DLD1 (cell line): ENCODE measurements around the gene ZBTB33.

Source experiments
- in situ Hi-C: cut with HindIII; loops from 2 replicates; pipeline ENCODE4 v1.10.0; 2017; ENCODE audit warnings: low sequenced_read_pairs

The ZBTB33 gene

GRCh38 chrX:120262859-120263708 lies 12.5 kb downstream of the ZBTB33 start:
- in situ Hi-C loops = no loop called here

- in situ Hi-C loops = no loop called here
Observed at GRCh38 chrX:120264341-120264740, 13.7 kb downstream of the ZBTB33 start.

DNA sequence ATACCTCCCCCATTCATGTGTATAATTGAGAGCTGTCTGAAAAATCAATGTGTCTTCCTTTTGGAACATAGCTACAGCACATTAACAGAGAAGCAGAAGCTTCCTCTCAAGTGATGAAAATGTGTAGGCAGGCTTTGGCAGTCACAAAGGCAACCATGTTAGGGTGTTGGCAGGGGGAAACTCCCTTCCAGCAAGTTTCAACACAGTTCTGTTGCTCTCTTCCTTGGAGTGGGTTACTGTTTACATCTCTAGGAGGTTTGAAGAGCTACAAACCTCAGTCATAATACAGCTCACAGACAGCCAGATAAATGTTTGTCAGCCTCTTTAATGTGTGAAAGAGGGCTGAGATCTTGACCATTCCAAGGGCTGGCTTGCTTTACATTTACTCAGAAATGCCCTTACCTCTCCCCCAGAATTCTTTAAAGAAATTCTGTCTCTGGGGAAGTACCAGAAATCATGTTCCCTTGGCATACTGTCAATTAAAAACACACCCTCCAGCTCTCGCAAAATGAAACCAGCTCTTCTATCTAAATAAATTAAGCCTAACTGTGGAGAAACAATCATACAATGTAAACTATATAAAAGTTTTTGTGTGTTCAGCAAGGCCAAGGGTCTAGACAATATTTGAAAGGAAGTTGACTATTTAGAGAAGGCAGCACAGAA lies 18.9 kb downstream of the ZBTB33 start:
- in situ Hi-C loops = no loop called here

DNA sequence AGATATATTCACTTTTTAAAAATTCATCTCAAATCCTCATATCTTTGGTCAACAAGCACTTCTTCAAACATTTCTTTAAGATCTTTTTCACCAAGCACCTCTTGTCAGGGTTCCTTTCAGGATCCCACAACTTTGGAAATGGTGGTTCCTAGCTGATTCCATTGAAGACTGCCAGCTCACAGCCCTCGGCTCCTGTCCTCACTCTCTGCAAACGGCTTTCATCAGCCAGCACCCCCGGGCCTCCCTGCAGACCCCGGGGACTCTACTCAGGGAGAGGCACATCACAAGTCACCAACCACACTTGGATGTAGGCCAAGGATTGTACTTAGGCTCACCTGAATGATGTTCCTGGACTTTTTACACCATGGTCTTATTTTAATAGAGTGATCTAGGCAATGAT lies 20.0 kb downstream of the ZBTB33 start:
- in situ Hi-C loops = no loop called here

DNA sequence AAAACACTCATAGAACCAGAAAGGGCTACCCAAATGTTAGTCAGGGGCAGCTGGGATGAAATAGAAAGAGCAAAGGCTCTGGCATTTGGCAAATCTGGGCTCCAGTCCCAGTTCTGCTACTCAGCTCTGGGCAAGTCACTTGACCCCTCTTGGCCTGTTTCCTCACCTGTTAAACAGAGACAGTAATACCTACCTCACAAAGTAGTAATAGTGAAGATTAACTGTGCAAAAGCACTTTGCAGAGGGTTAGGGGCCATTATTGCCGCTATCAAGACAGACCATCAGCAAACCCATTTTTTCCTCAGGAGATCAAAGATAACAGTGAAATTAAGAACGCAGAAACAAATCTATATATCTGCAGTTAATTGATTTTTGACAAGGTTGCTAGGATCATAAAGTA lies 20.6 kb downstream of the ZBTB33 start:
- in situ Hi-C loops = no loop called here

- in situ Hi-C loops = no loop called here
Observed at GRCh38 chrX:120274145-120274544, 23.5 kb downstream of the ZBTB33 start.

DNA sequence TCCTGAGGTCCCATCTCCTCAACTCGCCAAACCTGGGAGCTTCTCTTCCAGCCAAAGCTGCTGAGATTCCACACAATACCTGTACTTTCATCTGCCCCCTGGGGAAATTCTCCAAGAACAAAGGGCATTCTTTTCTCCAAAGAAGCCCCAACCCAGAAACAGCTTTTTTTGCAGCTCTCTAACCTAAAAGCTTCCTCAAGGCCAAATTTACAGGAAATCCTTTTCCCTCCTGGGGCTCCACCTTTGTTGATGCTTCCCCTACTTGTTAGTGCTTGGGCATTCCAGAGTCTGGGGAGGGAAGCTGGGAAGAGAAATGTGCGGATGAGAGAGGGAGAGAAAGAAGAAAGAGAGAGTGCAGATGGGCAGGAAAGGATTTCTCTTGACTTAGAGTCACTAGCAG lies 24.3 kb downstream of the ZBTB33 start:
- in situ Hi-C loops = no loop called here

DNA sequence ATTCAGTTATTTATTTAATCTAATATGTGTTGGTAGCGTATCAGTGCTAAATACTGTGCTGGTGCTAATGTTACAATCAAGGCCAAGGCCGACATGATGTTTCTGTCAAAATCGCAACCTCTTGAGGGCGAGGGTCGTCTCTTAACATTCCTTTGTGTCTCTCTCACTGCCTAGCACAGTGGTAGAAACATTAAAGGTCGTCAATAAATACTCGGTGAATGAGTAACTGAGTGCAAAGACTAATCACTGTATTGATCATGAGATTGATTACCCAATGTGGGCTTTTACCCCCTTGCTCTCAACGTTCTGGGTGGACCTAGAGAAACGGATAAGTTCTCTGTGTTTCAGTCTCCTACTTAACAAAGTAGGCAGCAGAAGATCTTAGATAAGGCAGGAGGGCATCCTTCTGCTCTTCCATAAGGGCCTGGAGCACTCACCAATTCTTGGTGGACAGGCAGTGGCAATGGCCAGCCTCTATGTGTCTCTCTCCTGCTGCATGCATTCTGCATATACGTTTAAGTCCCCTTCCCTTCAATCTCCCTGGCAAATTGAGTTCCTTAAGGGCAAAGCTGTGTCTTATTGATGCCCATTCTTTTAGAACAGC lies 30.5 kb downstream of the ZBTB33 start:
- in situ Hi-C loops = no loop called here

GRCh38 chrX:120281761-120282160 lies 31.1 kb downstream of the ZBTB33 start:
- in situ Hi-C loops = no loop called here

DNA sequence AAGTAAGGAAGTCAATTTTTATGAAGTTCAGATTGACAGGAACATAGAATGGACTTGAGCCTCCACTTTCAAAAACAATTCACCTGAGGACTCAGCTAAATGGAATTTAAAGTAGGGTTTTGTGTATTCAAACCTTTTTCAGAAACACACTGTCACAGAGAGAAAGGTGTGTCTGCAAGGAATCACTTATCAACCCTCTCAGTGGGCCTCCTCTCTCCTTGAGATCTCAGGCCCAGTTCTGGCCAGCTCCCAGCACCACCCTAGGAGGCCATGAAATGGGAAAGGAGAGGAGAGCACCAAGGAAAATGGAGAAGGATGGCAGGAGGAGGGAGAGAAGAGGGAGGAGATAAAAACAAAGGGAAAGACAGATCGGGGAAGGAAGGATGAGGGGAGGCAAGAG lies 32.1 kb downstream of the ZBTB33 start:
- in situ Hi-C loops = no loop called here

DNA sequence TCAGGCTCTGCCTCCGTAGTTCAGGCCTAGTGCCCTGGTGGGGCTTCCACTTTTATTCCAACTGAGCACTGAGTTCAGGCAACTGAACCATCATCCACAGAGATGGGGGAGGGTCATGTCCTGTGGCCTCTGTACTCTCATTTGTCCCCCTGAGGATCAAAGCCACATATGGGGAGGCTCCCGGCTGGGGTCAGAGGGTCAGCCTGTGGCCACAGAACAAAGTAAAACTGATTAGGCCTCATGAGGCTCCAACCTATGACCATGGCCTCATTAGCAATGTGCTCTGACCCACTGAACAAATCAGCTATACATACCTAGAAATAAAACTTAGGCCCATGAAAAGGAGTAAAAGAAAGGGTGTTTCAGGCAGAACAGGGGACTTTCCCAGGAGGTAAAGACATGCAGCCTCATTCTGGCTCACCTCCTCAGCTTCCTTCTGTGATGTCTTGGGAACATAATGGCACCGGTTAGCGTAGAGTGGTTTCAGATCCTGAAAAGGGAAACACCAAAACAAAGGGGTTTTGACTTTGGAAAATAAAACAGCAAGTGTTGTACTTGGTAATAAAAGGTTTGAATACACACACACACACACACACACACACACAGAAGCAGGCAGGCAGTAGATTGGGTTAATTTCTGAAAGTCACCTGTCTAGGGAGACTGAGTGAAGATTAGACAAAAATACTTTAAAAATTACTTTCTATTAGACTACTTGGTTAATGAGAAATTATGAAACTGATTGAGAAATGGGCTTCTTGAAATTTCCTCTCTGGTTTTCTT lies 36.3 kb downstream of the ZBTB33 start:
- in situ Hi-C loops = no loop called here

DNA sequence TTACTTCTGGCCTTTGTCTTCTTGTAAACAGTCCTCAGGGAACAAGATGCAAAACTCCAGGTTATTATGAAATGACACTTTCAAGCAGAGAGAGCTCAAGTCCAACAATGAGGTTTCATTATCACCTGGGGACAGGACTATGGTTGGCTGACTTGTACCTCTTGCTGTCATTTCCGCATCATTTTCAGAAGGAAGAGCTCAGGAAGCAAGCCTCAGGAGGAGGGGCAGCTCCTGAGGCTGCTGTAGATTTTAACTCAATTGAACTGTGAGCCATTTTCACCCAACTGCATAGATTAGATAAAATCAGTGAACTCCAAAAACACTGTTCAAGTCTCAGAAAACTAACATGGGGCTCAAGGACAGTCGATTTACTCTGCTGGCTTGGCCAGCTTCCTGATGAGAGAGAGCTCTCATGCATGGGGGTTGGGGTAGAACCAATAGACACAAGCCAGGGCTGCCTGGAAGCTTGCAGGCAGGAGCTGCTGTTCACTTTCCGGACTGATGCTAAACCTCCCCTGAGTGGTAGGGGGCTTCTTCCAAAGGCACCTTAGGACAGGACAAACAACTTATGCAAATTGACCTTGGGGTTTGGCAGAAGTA lies 37.0 kb downstream of the ZBTB33 start:
- in situ Hi-C loops = no loop called here

- in situ Hi-C loops = no loop called here
Observed at GRCh38 chrX:120290107-120290506, 39.5 kb downstream of the ZBTB33 start.

GRCh38 chrX:120291211-120291610 lies 40.6 kb downstream of the ZBTB33 start:
- in situ Hi-C loops = no loop called here

DNA sequence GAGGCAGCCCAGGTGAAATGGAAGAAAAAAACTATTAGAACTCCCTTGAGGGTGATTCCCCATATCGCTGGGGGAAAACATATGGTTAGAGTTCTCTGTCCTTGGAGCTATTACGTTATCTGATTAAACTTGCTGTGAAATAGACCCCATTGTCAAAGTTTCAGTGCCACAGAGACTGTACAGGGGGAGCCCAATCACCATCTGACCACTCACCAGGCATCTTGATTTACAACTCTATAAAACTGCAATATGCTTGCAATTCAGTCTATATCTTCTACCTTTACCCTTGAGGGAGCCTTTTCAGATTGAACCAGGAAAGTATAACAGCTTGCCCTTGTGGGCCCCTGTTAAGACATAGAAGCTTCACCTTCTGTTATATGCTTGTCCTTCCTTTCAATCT lies 42.4 kb downstream of the ZBTB33 start:
- in situ Hi-C loops = no loop called here

GRCh38 chrX:120294651-120295050 lies 44.0 kb downstream of the ZBTB33 start:
- in situ Hi-C loops = no loop called here

DNA sequence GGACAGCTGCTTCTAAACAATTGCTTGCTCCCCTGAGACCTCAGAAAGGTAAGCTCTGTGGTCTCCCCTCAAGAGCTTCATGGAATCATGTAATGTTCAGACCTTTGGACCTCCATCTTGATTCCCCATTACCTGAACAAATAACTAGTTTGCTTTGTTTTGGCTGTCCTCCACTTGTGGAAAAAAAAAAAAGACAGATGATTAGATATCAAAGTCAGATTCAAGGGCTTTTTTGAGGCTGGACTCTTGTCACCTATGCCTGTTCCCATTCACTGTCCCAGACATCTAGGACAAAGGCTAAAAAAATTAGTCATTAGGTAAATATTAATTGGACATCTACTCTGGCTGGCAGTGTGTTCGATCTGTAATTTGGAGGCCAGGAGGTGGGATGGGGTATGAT lies 47.3 kb downstream of the ZBTB33 start:
- in situ Hi-C loops = no loop called here

DNA sequence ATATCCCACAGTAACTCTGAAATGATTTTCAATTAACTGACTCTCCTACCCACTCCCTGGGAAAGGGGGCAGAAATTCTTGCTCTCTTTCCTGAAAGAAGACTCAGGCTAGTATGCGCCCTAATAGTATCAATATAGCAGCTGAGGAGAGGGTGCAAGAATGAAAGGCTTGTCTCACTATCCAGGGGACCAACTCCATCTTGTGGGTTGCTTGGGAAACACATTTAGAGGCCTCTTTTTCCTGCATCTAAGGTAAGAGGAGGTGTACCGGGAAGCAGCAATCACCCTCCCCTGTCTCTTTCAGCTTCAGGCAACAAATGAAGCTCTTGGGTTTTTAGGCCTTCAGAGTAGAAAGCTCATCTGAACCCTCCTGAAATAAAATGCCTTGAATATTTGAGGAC lies 49.3 kb downstream of the ZBTB33 start:
- in situ Hi-C loops = no loop called here

DNA sequence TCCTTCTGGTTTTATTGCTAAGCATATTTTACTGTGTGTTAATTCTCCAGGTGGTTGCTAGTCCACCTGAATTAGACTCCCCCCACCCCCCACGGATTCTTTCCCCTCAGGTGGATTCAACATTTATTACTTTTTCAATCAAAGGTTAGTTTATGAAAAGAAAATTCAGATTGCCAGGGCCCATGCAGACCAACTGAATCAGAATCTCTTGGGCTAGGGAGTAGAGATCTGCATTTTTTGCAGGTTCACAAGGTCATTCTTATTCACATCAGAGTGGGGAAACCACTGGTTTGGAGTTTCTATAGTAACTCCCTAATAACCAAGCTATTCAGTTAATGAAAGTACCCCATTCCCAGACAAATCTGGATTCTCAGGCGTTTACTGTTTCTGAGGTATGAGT lies 50.9 kb downstream of the ZBTB33 start:
- in situ Hi-C loops = no loop called here

DNA sequence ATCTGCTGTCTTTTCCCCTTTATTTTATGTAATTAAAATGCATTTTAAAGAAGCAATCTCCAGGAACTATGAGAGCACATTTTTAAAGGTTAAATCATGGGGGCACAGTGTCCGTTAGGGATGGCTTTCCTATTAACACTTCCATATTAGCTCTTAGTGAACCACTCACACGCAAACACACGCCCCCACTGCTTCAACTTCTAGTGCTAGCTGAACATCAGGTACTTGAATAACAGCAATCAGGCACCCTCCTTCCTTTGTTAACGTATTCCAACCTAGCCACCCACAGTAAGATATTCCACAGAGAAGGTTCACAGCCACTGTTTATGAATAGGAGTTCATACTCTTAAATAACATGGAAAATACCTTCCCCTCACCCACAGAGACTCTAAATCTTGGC lies 51.3 kb downstream of the ZBTB33 start:
- in situ Hi-C loops = no loop called here

- in situ Hi-C loops = no loop called here
Observed at GRCh38 chrX:120302434-120302833, 51.8 kb downstream of the ZBTB33 start.
